NCI-H526 (cell line): ENCODE results near the gene LGALS8.
"Not testable (repeated sequence)": the region's sequence is repeated elsewhere in the genome, so short reads cannot be mapped to it uniquely, and the experiment has no call there.

Source experiments
- DNase-seq, 2 experiments: peaks; one replicate each; lab custom pipeline; 2025; lab: John Stamatoyannopoulos, UW

LGALS8 gene

DNA sequence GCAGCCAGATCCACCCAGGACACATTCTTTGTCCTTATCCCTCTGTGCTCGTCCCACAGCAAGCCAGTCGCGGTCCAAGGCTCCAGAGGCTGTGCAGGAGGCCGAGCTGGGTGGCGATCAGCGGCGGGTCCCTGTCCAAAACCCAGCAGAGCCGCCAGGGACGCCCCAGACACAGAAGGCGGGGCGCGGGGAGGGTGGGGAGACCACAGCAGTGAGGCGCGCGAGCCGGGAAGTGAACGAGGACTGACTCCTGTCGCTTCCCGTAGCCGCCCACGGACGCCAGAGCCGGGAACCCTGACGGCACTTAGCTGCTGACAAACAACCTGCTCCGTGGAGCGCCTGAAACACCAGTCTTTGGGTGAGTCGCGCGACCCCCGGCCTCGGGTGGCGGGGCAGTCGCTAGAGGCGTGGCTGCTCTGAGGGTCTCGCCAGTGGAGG is at the start of gene LGALS8:
Gene LGALS8 (plus strand): TSS at position 279 of the 438 bp plus-strand sequence. CDS start 2,089 bp downstream, outside the sequence.
- peak; percentile 34 to 71 for DNase-seq

GRCh38 chr1:236476019-236476418 is 47.8 kb upstream of the LGALS8 start:
- DNase-seq: no peak

- no peak for DNase-seq
Measured at GRCh38 chr1:236480758-236481436, 42.9 kb upstream of the LGALS8 start.

DNA sequence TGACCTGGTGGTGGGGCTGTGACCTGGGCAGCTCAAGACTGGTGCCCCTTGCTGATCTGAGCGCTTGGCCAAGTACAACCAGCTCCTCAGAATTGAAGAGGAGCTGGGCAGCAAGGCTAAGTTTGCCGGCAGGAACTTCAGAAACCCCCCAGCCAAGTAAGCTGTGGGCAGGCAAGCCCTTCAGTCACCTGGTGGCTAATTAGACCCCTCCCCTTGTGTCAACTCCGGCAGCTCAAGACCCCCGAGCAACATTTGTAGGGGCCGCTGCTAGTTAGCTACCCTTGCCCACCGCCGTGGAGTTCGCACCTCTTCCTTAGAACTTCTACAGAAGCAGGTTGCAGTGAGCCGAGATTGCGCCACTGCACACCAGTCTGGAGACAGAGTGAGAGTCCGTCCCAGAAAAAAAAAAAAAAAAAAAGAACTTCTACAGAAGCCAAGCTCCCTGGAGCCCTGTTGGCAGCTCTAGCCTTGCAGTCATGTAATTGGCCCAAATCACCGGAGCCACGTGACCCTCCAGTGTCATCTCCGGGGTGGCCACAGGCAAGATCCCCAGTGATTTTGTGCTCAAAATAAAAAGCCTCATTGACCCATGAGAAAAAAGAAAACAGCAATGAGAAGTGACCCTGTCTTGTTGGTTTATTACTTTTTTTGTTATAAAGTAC is 39.3 kb upstream of the LGALS8 start:
- no peak for DNase-seq

GRCh38 chr1:236486356-236487002 is 37.3 kb upstream of the LGALS8 start:
- DNase-seq: no peak

GRCh38 chr1:236489161-236489560 is 34.6 kb upstream of the LGALS8 start:
- DNase-seq: not testable (repeated sequence)

DNA sequence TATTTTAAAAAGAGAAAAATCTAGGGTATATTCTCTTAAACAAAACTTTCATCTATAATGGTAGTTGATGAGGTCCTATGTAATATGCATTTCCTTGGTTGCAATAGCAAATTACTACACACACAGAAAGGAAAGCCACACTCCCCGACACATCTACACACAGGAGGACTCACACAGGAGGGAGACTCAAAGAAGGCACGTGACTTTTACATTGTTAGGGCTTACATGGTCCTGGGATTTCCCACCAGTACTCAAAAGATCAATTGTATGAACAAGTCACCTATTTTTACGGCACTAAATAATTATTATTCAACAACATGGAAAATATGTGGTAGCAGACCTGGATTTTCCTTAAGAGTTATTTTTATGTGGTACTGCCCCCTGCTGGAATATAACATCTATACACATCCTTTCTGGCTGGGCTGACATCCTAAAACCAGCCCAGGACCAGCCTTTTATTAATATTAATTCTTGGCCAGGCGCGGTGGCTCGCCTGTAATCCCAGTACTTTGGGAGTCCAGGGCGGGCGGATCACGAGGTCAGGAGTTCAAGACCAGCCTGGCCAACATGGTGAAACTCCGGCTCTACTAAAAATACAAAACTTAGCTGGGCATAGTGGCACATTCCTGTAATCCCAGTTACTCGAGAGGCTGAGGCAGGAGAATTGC is 33.9 kb upstream of the LGALS8 start:
- DNase-seq: peak; percentile 74 to 79

DNA sequence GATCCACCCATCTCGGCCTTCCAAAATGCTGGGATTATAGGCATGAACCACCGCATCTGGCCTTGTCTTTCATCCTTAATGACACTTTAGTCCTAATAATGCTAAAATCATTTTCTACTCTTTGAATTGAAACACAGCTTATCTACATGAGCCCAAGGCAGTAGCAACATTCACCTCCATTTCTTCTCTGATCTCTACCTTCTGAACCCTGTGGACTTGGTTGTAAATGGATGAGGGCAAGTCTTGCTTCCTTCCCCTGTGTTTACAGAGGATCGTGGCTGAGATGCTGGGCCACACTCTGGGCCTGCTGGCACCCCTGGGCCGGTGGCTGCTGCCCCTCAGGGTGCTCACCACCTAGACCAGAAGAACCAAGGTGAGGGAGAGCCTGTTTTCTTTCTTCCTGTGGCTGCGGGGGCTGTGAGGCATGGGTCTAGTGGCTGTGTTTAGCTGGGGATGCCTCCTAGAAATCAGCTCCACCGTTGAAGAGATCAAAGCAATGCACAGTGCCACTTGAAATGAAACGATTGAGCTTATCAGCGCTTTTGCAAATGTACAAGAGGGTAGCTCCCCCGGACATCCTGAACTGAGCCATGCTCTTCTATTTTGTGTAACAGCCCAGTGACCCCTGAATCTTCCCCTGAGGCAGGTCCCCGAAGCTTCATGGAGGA is 32.2 kb upstream of the LGALS8 start:
- DNase-seq: no peak

DNA sequence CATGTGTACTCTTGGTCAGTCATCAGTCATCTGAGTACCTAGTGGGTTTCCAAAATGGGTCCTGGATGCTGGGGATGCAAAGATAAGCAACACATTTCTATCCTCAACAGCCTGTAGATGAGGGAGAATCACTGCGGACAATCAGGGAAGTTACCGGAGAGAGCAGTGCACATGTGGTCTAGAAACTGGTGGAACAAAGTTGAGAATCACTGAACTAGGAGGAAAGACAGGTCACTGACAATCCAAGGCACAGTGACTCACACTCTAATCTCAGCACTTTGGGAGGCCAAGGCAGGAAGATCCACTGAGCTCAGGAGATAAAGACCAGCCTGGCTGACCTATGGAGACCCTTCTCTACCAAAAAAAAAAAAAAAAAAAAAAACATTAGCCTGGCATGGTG is 31.4 kb upstream of the LGALS8 start:
- no peak for DNase-seq

- DNase-seq: no peak
Measured at GRCh38 chr1:236494082-236494481, 29.7 kb upstream of the LGALS8 start.

- peak in 1 of 2 experiments; percentile 14 for DNase-seq
Measured at GRCh38 chr1:236494586-236495466, 29.0 kb upstream of the LGALS8 start.

GRCh38 chr1:236495467-236496112 is 28.2 kb upstream of the LGALS8 start:
- DNase-seq: peak; percentile 47 to 67

DNA sequence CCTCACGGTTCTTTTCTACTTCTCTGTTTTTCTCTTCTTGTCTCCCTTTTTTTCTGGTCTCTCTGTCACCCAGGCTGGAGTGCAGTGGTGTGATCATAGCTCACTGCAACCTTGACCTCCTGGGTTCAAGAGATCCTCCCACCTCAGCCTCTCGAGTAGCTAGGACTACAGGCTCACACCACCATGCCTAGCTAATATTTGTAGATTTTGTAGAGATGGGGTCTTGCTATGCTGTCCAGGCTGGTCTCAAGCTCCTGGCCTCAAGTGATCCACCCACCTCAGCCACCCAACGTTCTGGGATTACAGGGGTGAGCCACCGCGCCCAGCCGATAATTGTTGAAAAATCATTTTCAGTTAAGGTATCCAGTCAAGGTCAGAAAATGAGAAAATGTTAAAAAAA is 25.9 kb upstream of the LGALS8 start:
- DNase-seq: no peak

DNA sequence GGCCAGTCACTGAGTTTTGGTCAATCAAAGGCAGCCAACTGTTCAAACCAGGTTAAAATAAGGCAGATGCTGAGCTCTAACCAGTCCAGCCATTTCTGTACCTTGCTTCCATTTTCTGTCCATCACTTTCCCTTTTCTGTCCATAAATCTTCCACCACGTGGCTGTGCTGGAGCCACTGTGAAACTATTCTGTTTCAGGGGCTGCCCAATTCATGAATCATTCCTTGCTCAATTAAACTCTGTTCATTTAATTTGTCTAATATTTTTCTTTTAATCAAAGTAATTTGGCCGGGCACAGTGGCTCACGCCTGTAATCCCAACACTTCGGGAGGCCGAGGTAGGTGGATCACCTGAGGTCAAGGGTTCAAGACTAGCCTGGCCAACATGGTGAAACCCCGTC is 22.7 kb upstream of the LGALS8 start:
- no peak for DNase-seq

- DNase-seq: no peak
Measured at GRCh38 chr1:236502579-236502971, 21.2 kb upstream of the LGALS8 start.

DNA sequence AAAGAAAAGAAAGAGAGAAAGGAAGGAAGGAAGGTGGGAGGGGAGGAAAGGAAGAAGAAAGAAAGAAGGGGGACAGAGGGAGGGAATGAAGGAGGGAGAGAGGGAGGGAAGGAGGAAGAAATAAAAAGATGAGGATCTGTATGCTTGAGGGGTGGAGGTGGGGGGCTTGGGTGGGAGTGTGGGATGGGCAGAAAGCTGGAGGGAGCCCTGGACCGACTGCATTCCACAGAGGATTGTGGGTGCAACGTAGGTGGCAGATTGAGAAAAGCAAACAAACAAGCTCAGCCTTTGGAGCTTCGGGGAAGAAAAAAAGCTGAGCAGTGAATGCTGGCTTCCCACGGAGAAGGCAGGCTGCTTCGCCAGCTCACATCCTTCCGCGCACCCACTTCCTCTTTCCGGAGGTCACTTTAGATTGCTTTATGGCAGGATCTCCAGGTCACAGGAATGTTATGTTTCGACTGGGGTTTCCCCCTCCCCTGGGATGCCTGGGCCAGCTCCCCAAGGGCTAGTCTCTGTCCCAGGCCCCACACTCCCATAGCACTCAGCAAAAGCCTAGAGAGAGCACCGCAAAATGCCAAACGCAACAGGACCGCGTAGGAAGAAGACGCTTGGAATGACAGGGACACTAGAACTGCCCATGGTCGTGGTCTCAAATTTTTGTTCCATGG is 20.7 kb upstream of the LGALS8 start:
- no peak for DNase-seq

- DNase-seq: not testable (repeated sequence)
Measured at GRCh38 chr1:236504338-236504737, 19.4 kb upstream of the LGALS8 start.

- DNase-seq: peak in 1 of 2 experiments; percentile 16
Measured at GRCh38 chr1:236507022-236507700, 16.6 kb upstream of the LGALS8 start.

DNA sequence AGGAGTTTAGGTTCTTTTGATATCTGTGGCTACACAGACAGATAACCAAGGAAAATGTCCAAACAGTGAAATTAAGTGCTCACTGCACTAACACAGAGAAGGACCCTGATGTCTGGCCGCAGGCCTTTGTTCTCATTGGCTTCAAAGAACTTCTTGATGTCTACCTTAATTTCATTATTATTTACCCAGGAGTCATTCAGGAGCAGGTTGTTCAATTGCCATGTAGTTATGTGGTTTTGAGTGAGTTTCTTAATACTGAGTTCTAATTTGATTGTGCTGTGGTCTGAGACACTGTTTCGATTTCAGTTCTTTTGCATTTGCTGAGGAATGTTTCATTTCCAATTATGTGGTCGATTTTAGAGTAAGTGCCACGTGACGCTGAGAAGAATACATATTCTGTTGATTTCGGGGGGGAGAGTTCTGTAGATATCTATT is 15.2 kb upstream of the LGALS8 start:
- no peak for DNase-seq
